ENCODE measurements around the gene CCDC85A.

DNA sequence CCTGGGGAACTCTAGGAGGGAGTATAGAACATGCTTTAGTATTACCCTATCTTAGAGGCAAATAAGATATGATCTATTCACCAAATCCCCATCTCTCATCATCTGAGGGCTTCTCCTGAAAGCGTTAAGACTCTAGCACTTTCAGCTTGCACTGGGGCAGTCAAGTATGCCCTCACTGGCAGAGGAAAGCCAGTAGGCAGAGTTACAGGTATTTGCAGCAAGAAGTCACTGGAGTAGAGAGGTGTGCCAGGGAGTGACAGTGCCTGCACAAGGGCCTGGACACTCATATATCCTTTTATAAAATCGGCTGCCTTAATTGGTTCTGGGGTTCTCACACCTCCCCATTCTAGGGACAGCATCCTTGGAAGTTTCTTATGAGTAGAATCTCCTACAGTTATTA lies 31.9 kb upstream of the CCDC85A start:
- TF ChIP-seq, protein P1, sequence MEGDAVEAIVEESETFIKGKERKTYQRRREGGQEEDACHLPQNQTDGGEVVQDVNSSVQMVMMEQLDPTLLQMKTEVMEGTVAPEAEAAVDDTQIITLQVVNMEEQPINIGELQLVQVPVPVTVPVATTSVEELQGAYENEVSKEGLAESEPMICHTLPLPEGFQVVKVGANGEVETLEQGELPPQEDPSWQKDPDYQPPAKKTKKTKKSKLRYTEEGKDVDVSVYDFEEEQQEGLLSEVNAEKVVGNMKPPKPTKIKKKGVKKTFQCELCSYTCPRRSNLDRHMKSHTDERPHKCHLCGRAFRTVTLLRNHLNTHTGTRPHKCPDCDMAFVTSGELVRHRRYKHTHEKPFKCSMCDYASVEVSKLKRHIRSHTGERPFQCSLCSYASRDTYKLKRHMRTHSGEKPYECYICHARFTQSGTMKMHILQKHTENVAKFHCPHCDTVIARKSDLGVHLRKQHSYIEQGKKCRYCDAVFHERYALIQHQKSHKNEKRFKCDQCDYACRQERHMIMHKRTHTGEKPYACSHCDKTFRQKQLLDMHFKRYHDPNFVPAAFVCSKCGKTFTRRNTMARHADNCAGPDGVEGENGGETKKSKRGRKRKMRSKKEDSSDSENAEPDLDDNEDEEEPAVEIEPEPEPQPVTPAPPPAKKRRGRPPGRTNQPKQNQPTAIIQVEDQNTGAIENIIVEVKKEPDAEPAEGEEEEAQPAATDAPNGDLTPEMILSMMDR (IDR thresholded peaks at IDR 0.05) = no peak
- no peak for TF ChIP-seq POLR2A (IDR thresholded peaks at IDR 0.05)
